GM23248 (cell line): Measurements from ENCODE around the gene CD59. TPM values are rescaled to one million over a fixed set of nuclear protein-coding genes. Genes with fewer than 3 reads are reported as not detected.

Experiments used
- DNase-seq: peaks from one replicate; pipeline ENCODE4 v3.0.0-alpha.2; 2015
- H2AFZ ChIP-seq: fragments of 200-600 bp; sonication (generic); 2 replicates; pipeline ENCODE4 v1.6.1; 2016; ENCODE audit warnings: antibody characterized with exemption
- H3F3A ChIP-seq: fragments of 200-600 bp; sonication (generic); 2 replicates; pipeline ENCODE4 v1.6.1; 2016; ENCODE audit warnings: mild to moderate bottlenecking, antibody characterized with exemption, mixed run types; ENCODE audit not compliant: insufficient read depth
- H3K27ac ChIP-seq: fragments of 200-600 bp; sonication (generic); 2 replicates; pipeline ENCODE4 v1.5.1; 2016; ENCODE audit warnings: mild to moderate bottlenecking
- H3K27me3 ChIP-seq: fragments of 200-600 bp; sonication (generic); replicated peaks from 2 replicates; pipeline ENCODE4 v1.6.1; 2016; ENCODE audit warnings: mild to moderate bottlenecking; ENCODE audit not compliant: insufficient read depth
- H3K36me3 ChIP-seq: fragments of 200-600 bp; sonication (generic); 2 replicates; pipeline ENCODE4 v1.6.1; 2016; ENCODE audit warnings: low read depth, mild to moderate bottlenecking
- H3K4me1 ChIP-seq: fragments of 200-600 bp; sonication (generic); 2 replicates; pipeline ENCODE4 v1.6.1; 2016; ENCODE audit warnings: mild to moderate bottlenecking; ENCODE audit not compliant: insufficient read depth
- H3K4me2 ChIP-seq: fragments of 200-600 bp; sonication (generic); one replicate; pipeline ENCODE4 v1.6.1; 2016; ENCODE audit warnings: mild to moderate bottlenecking; ENCODE audit not compliant: unreplicated experiment
- H3K4me3 ChIP-seq: fragments of 200-600 bp; sonication (generic); 2 replicates; pipeline ENCODE4 v1.5.1; 2016; ENCODE audit warnings: mild to moderate bottlenecking
- H3K79me2 ChIP-seq: fragments of 200-600 bp; sonication (generic); 2 replicates; pipeline ENCODE4 v1.6.1; 2016; ENCODE audit warnings: mild to moderate bottlenecking; ENCODE audit not compliant: insufficient read depth
- H3K9ac ChIP-seq: fragments of 200-600 bp; sonication (generic); 2 replicates; pipeline ENCODE4 v1.6.1; 2016; ENCODE audit warnings: mild to moderate bottlenecking
- H3K9me2 ChIP-seq: fragments of 200-600 bp; sonication (generic); 2 replicates; pipeline ENCODE4 v1.6.1; 2016; ENCODE audit warnings: mixed run types, mild to moderate bottlenecking, moderate library complexity; ENCODE audit not compliant: insufficient read depth
- H3K9me3 ChIP-seq: fragments of 200-600 bp; sonication (generic); one replicate; pipeline ENCODE4 v1.6.1; 2017; ENCODE audit warnings: low read depth
- H4K20me1 ChIP-seq: fragments of 200-600 bp; sonication (generic); 2 replicates; pipeline ENCODE4 v1.6.0; 2016; ENCODE audit not compliant: insufficient read depth
- EZH2 ChIP-seq: fragments of 200-600 bp; sonication (generic); IDR thresholded peaks from 2 replicates; pipeline ENCODE4 v1.6.1; 2018; ENCODE audit warnings: antibody characterized with exemption, mild to moderate bottlenecking; ENCODE audit not compliant: insufficient read depth, poor library complexity, severe bottlenecking
- EZH2phosphoT487 ChIP-seq: fragments of 200-600 bp; sonication (generic); IDR thresholded peaks from 2 replicates; pipeline ENCODE4 v1.6.1; 2018; ENCODE audit warnings: antibody characterized with exemption, moderate library complexity, mild to moderate bottlenecking, low read depth; ENCODE audit not compliant: insufficient read depth
- WGBS, 2 experiments: methylation state at CpG; one replicate each; pipeline ENCODE4 v1.1.6; 2015 to 2017; ENCODE audit warnings: low lambda C conversion rate in 2 of 2, low coverage in 1 of 2; ENCODE audit errors: missing lambda C conversion rate in 2 of 2; 5-methylcytosine and 5-hydroxymethylcytosine counted together
- in situ Hi-C: fragments of 300-500 bp; cut with MboI; formaldehyde crosslinking; loops from 2 replicates; pipeline ENCODE4 v1.15.0; 2020
- polyA plus RNA-seq: library from polyadenylated mRNA; unstranded; fragments of >200 nt; fragmentation: Nextera tagmentation; extraction: Ambion mirVana; gene quantifications from 2 replicates; pipeline ENCODE4 v1.2.1, GENCODE V29; 2016
- total RNA-seq: library from RNA; depleted of rRNA; stranded (reverse); fragments of >200 nt; shearing (Covaris generic); gene quantifications from 2 replicates; pipeline ENCODE4 v1.2.3, GENCODE V29; 2014

The CD59 gene
- total and polyA plus RNA-seq, 2 experiments from 2014 or later = 1,314 to 2,015 TPM

DNA sequence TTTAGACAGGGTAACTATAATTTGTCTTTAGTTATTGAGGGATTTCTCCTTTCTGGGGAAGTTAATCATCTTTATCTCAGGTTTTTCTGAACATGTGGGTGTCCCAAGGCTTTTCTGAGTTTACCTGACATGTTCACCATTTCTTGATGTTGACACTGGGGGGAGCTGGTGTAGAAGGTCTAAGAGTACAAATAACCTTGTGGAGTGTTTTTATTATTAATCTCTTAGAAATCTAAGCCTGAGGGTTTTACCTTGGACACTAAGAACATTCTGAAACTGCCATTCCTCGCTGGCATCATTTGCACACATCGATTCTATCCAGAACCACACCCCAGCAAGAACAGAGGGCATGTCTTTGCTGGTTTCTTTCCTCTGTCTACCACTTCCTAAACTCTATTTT lies 20.0 kb downstream of the CD59 start:
- no peak for TF ChIP-seq EZH2
- TF ChIP-seq EZH2phosphoT487 = no peak
- peak; percentile 63 for DNase-seq
- Histone ChIP-seq H3K9me2 (no peaks in the 10 kb centered on the region), H2AFZ (no peak overlapping the region), H3K79me2 (peaks cover 99% of the 10 kb centered on the region), H3K9ac (peak overlapping the region; percentile 47), H3K27me3 (no peaks in the 10 kb centered on the region), H4K20me1 (no peaks in the 10 kb centered on the region), H3K4me3 (no peak overlapping the region), H3K36me3 (peaks cover 91% of the 10 kb centered on the region), H3K4me1 (peaks cover 45% of the 10 kb centered on the region), H3K4me2 (no peak overlapping the region), H3K27ac (peak overlapping the region; percentile 72), H3K9me3 (no peaks in the 10 kb centered on the region), H3F3A (peaks cover 88% of the 10 kb centered on the region)
- in situ Hi-C loops = no loop called here
- 37 to 46% methylated on average over 2 of the region's 2 CpGs for WGBS, 2 experiments

- Histone ChIP-seq H3K9ac (no peak overlapping the region), H3K27me3 (no peaks in the 10 kb centered on the region), H3K9me2 (no peaks in the 10 kb centered on the region), H3K27ac (peak overlapping the region; percentile 14; the same call in 1 of the 2 replicates), H3F3A (peaks cover 90% of the 10 kb centered on the region), H3K79me2 (peaks cover 99% of the 10 kb centered on the region), H3K4me3 (no peak overlapping the region), H3K36me3 (peaks cover 96% of the 10 kb centered on the region), H4K20me1 (no peaks in the 10 kb centered on the region), H2AFZ (no peak overlapping the region), H3K4me2 (no peak overlapping the region), H3K9me3 (no peaks in the 10 kb centered on the region), H3K4me1 (peaks cover 30% of the 10 kb centered on the region)
- DNase-seq = no peak
- in situ Hi-C loops = no loop called here
- WGBS, 2 experiments = 99% methylated on average over 4 of the region's 4 CpGs
- TF ChIP-seq EZH2 (no peak), EZH2phosphoT487 (no peak)
Observed at GRCh38 chr11:33713856-33714398, 22.3 kb downstream of the CD59 start.

DNA sequence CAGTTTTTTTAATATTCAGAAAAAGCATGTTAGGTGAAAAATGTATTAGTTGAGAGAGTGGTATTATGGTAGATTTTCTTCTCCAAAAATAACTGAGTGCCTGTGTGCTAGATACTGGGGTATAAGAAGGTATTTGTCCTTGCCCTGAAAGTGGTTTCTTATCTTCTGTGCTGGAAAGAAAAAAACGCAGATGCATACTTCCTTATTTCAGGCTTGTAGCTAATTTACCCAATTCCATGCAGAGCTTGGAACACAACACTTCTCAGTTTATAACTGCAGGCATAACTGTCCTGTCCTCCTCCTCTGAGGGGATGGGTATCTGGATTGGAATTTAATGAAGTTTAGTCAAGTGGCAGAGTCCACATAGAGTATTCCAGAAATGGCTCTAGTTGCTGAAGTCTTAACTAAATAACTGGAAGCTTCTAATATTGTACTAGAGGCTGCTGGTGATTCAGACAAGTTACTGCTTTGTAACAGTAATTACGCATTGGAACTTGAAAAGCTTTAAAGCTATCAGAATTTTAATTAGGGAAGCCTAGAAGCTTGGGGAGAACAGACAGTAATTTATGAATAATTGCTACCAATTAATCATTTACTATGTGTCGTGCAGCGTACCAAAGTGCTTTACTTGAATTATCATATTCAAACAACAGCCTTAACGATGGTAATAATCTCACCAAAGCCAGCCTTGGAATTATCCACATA lies 22.9 kb downstream of the CD59 start:
- Histone ChIP-seq H3K9me3 (no peaks in the 10 kb centered on the region), H3K4me2 (no peak overlapping the region), H3K4me1 (peaks cover 36% of the 10 kb centered on the region), H3F3A (peaks cover 90% of the 10 kb centered on the region), H3K9ac (0 out of 2 replicates have a peak overlapping the region, but pooled peaks have one; percentile 17), H3K27me3 (no peaks in the 10 kb centered on the region), H3K27ac (0 out of 2 replicates have a peak overlapping the region, but pooled peaks have one; percentile 3), H3K4me3 (no peak overlapping the region), H3K9me2 (no peaks in the 10 kb centered on the region), H3K79me2 (peaks cover 98% of the 10 kb centered on the region), H2AFZ (no peak overlapping the region), H4K20me1 (no peaks in the 10 kb centered on the region), H3K36me3 (peaks cover 95% of the 10 kb centered on the region)
- WGBS, 2 experiments = 77 to 85% methylated on average over 5 of the region's 5 CpGs
- no peak for TF ChIP-seq EZH2phosphoT487
- in situ Hi-C loops = no loop called here
- DNase-seq = no peak

GRCh38 chr11:33712436-33712835 lies 23.8 kb downstream of the CD59 start:
- Histone ChIP-seq H3K4me2 (no peak overlapping the region), H3K79me2 (peaks cover 97% of the 10 kb centered on the region), H2AFZ (no peak overlapping the region), H3K4me3 (no peak overlapping the region), H3K9me2 (no peaks in the 10 kb centered on the region), H3K27ac (0 out of 2 replicates have a peak overlapping the region, but pooled peaks have one; percentile 3), H3F3A (peaks cover 83% of the 10 kb centered on the region), H3K27me3 (no peaks in the 10 kb centered on the region), H3K36me3 (peaks cover 87% of the 10 kb centered on the region), H3K9me3 (no peaks in the 10 kb centered on the region), H3K9ac (no peak overlapping the region), H4K20me1 (no peaks in the 10 kb centered on the region), H3K4me1 (peaks cover 37% of the 10 kb centered on the region)
- in situ Hi-C loops = no loop called here
- 97 to 100% methylated on average over 3 of the region's 3 CpGs for WGBS, 2 experiments
- no peak for TF ChIP-seq EZH2phosphoT487
- no peak for TF ChIP-seq EZH2
- DNase-seq = no peak
